A549 (cell line): ENCODE results near the gene CNTNAP2.

Source experiments
- CTCF ChIP-seq: fragments of >200 bp; sonication (Bioruptor Twin); formaldehyde crosslinking; IDR thresholded peaks from 3 replicates; pipeline ENCODE4 v1.5.1; 2016
- EP300 ChIP-seq, 2 experiments: fragments of >200 bp; sonication (Bioruptor Twin); formaldehyde crosslinking; IDR thresholded peaks; 2 replicates in 1 of 2; 3 replicates in 1 of 2; pipeline ENCODE4 v1.6.1; 2016 to 2017
- KDM5A ChIP-seq: fragments of 200-600 bp; sonication (generic); IDR thresholded peaks from 2 replicates; pipeline ENCODE4 v1.6.1; 2016; ENCODE audit warnings: antibody characterized with exemption, mild to moderate bottlenecking
- MAZ ChIP-seq: fragments of 150-350 bp; IDR thresholded peaks from 2 replicates; pipeline ENCODE4 v1.6.1; 2014; ENCODE audit warnings: antibody characterized with exemption, low read depth, low read length, borderline replicate concordance
- POLR2AphosphoS2 ChIP-seq: conservative IDR thresholded peaks from 2 replicates; pipeline ENCODE4 v1.6.1; 2012; ENCODE audit warnings: low read length, improper control_type of control experiment, inconsistent platforms
- RAD21 ChIP-seq, 2 experiments: fragments of >200 bp in 1 of 2; sonication (Bioruptor Twin) in 1 of 2; formaldehyde crosslinking in 1 of 2; IDR thresholded peaks in 1 of 2; conservative IDR thresholded peaks in 1 of 2; 2 replicates in 1 of 2; 3 replicates in 1 of 2; pipeline ENCODE4 v1.6.1; 2012 to 2018; ENCODE audit warnings: inconsistent platforms in 1 of 2

- no peak for TF ChIP-seq KDM5A
- TF ChIP-seq EP300 (IDR thresholded peaks at IDR 0.05), result no peak
- TF ChIP-seq CTCF, result no peak
- no peak for TF ChIP-seq POLR2AphosphoS2
- no peak for TF ChIP-seq RAD21 (conservative IDR thresholded peaks at IDR 0.05 in 1 of 2, IDR thresholded peaks at IDR 0.05 in 1 of 2)
- no peak for TF ChIP-seq MAZ
These were observed 2107.1 kb downstream of the CNTNAP2 start for GRCh38 chr7:148223738-148224137.
